ENCODE measurements around the gene CHCHD6.

The CHCHD6 gene

GRCh38 chr3:126678693-126679317 is 25.2 kb upstream of the CHCHD6 start:
- Mint-ChIP-seq H3K27ac (no peak overlapping the region), H3K9me3 (no peaks in the 10 kb centered on the region), H3K4me1 (ENCODE audit: low read depth in 2 of 2) (peaks cover 4% of the 10 kb centered on the region in 2 donors), H3K36me3 (ENCODE audit: insufficient read depth) (no peaks in the 10 kb centered on the region), H3K27me3 (peaks cover 35 to 49% of the 10 kb centered on the region in 2 donors), H3K4me3 (peak overlapping the region in 1 of 2 donors; percentile 61)
- ATAC-seq (replicated peaks) (peak; percentile 12), DNase-seq (no peak)

GRCh38 chr3:126679318-126679751 is 24.7 kb upstream of the CHCHD6 start:
- H3K9me3 Mint-ChIP-seq, result no peaks in the 10 kb centered on the region
- ATAC-seq (replicated peaks) (peak; percentile 75), DNase-seq (peak; percentile 74 to 82 (median 75))
- peak overlapping the region in 1 of 2 donors; percentile 61 for H3K4me3 Mint-ChIP-seq
- no peak overlapping the region for H3K27ac Mint-ChIP-seq
- peaks cover 35 to 49% of the 10 kb centered on the region in 2 donors for H3K27me3 Mint-ChIP-seq
- H3K4me1 Mint-ChIP-seq (ENCODE audit: low read depth in 2 of 2), result peaks cover 4% of the 10 kb centered on the region in 2 donors
- H3K36me3 Mint-ChIP-seq (ENCODE audit: insufficient read depth), result no peaks in the 10 kb centered on the region

GRCh38 chr3:126679831-126680666 is 24.0 kb upstream of the CHCHD6 start:
- H3K4me1 Mint-ChIP-seq (ENCODE audit: low read depth in 2 of 2), result peaks cover 4% of the 10 kb centered on the region in 2 donors
- peaks cover 35 to 45% of the 10 kb centered on the region in 2 donors for H3K27me3 Mint-ChIP-seq
- no peak for ATAC-seq (replicated peaks)
- peaks cover 3% of the 10 kb centered on the region for H3K36me3 Mint-ChIP-seq (ENCODE audit: insufficient read depth)
- H3K27ac Mint-ChIP-seq, result no peak overlapping the region
- no peak for DNase-seq
- H3K9me3 Mint-ChIP-seq, result no peaks in the 10 kb centered on the region
- no peak overlapping the region for H3K4me3 Mint-ChIP-seq

GRCh38 chr3:126680667-126681055 is 23.4 kb upstream of the CHCHD6 start:
- H3K9me3 Mint-ChIP-seq, result no peaks in the 10 kb centered on the region
- H3K27ac Mint-ChIP-seq, result no peak overlapping the region
- H3K4me1 Mint-ChIP-seq (ENCODE audit: low read depth in 2 of 2), result peaks cover 4% of the 10 kb centered on the region in 2 donors
- H3K36me3 Mint-ChIP-seq (ENCODE audit: insufficient read depth), result peaks cover 3% of the 10 kb centered on the region
- H3K4me3 Mint-ChIP-seq, result no peak overlapping the region
- peaks cover 31 to 39% of the 10 kb centered on the region in 2 donors for H3K27me3 Mint-ChIP-seq
- DNase-seq (no peak), ATAC-seq (replicated peaks) (no peak)

GRCh38 chr3:126682009-126682408 is 22.0 kb upstream of the CHCHD6 start:
- DNase-seq (no peak), ATAC-seq (replicated peaks) (no peak)
- Mint-ChIP-seq H3K27ac (no peak overlapping the region), H3K36me3 (ENCODE audit: insufficient read depth) (peaks cover 3% of the 10 kb centered on the region), H3K4me3 (no peak overlapping the region), H3K27me3 (peaks cover 18 to 25% of the 10 kb centered on the region in 2 donors), H3K4me1 (ENCODE audit: low read depth in 2 of 2) (peaks cover 4% of the 10 kb centered on the region in 2 donors), H3K9me3 (no peaks in the 10 kb centered on the region)

- Mint-ChIP-seq H3K27me3 (peaks cover 11 to 14% of the 10 kb centered on the region in 2 donors), H3K4me3 (no peak overlapping the region), H3K36me3 (ENCODE audit: insufficient read depth) (peaks cover 3% of the 10 kb centered on the region), H3K4me1 (ENCODE audit: low read depth in 2 of 2) (peaks cover 4% of the 10 kb centered on the region in 2 donors), H3K9me3 (no peaks in the 10 kb centered on the region), H3K27ac (no peak overlapping the region)
- ATAC-seq (replicated peaks), result no peak
- DNase-seq, result no peak
Measured at GRCh38 chr3:126683069-126683468, 21.0 kb upstream of the CHCHD6 start.

GRCh38 chr3:126684218-126684751 is 19.8 kb upstream of the CHCHD6 start:
- Mint-ChIP-seq H3K9me3 (no peaks in the 10 kb centered on the region), H3K27me3 (peaks cover 3 to 6% of the 10 kb centered on the region in 2 donors), H3K4me1 (ENCODE audit: low read depth in 2 of 2) (peaks cover 0 to under 1% of the 10 kb centered on the region in 2 donors), H3K36me3 (ENCODE audit: insufficient read depth) (peaks cover 3% of the 10 kb centered on the region), H3K27ac (no peak overlapping the region), H3K4me3 (no peak overlapping the region)
- DNase-seq (no peak), ATAC-seq (replicated peaks) (no peak)

GRCh38 chr3:126685021-126685420 is 19.0 kb upstream of the CHCHD6 start:
- no peak overlapping the region for H3K27ac Mint-ChIP-seq
- peaks cover 3% of the 10 kb centered on the region for H3K36me3 Mint-ChIP-seq (ENCODE audit: insufficient read depth)
- H3K27me3 Mint-ChIP-seq, result peaks cover 0 to 6% of the 10 kb centered on the region in 2 donors
- no peak overlapping the region for H3K4me3 Mint-ChIP-seq
- DNase-seq, result no peak
- no peaks in the 10 kb centered on the region for H3K4me1 Mint-ChIP-seq (ENCODE audit: low read depth in 2 of 2)
- no peak for ATAC-seq (replicated peaks)
- no peaks in the 10 kb centered on the region for H3K9me3 Mint-ChIP-seq

GRCh38 chr3:126685493-126685892 is 18.5 kb upstream of the CHCHD6 start:
- peaks cover 0 to 6% of the 10 kb centered on the region in 2 donors for H3K27me3 Mint-ChIP-seq
- no peak overlapping the region for H3K27ac Mint-ChIP-seq
- DNase-seq (no peak), ATAC-seq (replicated peaks) (no peak)
- H3K4me1 Mint-ChIP-seq (ENCODE audit: low read depth in 2 of 2), result no peaks in the 10 kb centered on the region
- H3K9me3 Mint-ChIP-seq, result no peaks in the 10 kb centered on the region
- no peak overlapping the region for H3K4me3 Mint-ChIP-seq
- H3K36me3 Mint-ChIP-seq (ENCODE audit: insufficient read depth), result peaks cover 3% of the 10 kb centered on the region

GRCh38 chr3:126691765-126692164 is 12.3 kb upstream of the CHCHD6 start:
- no peak for ATAC-seq (replicated peaks)
- H3K4me1 Mint-ChIP-seq (ENCODE audit: low read depth in 2 of 2), result no peaks in the 10 kb centered on the region
- DNase-seq, result no peak
- H3K9me3 Mint-ChIP-seq, result no peaks in the 10 kb centered on the region
- no peak overlapping the region for H3K27ac Mint-ChIP-seq
- no peak overlapping the region for H3K4me3 Mint-ChIP-seq
- H3K27me3 Mint-ChIP-seq, result peaks cover 31 to 44% of the 10 kb centered on the region in 2 donors
- H3K36me3 Mint-ChIP-seq (ENCODE audit: insufficient read depth), result no peaks in the 10 kb centered on the region

GRCh38 chr3:126692858-126693257 is 11.2 kb upstream of the CHCHD6 start:
- no peak for DNase-seq
- no peak overlapping the region for H3K4me3 Mint-ChIP-seq
- no peaks in the 10 kb centered on the region for H3K36me3 Mint-ChIP-seq (ENCODE audit: insufficient read depth)
- no peaks in the 10 kb centered on the region for H3K9me3 Mint-ChIP-seq
- H3K4me1 Mint-ChIP-seq (ENCODE audit: low read depth in 2 of 2), result no peaks in the 10 kb centered on the region
- H3K27me3 Mint-ChIP-seq, result peaks cover 35 to 49% of the 10 kb centered on the region in 2 donors
- no peak overlapping the region for H3K27ac Mint-ChIP-seq
- no peak for ATAC-seq (replicated peaks)

GRCh38 chr3:126693921-126694320 is 10.1 kb upstream of the CHCHD6 start:
- H3K4me1 Mint-ChIP-seq (ENCODE audit: low read depth in 2 of 2), result no peaks in the 10 kb centered on the region
- DNase-seq (no peak), ATAC-seq (replicated peaks) (no peak)
- no peak overlapping the region for H3K27ac Mint-ChIP-seq
- H3K9me3 Mint-ChIP-seq, result no peaks in the 10 kb centered on the region
- no peak overlapping the region for H3K4me3 Mint-ChIP-seq
- peaks cover 40 to 60% of the 10 kb centered on the region in 2 donors for H3K27me3 Mint-ChIP-seq
- H3K36me3 Mint-ChIP-seq (ENCODE audit: insufficient read depth), result no peaks in the 10 kb centered on the region

GRCh38 chr3:126696701-126697267 is 7.3 kb upstream of the CHCHD6 start:
- H3K4me3 Mint-ChIP-seq, result no peak overlapping the region
- no peaks in the 10 kb centered on the region for H3K4me1 Mint-ChIP-seq (ENCODE audit: low read depth in 2 of 2)
- ATAC-seq (replicated peaks) (no peak), DNase-seq (no peak)
- peaks cover 62 to 65% of the 10 kb centered on the region in 2 donors for H3K27me3 Mint-ChIP-seq
- no peaks in the 10 kb centered on the region for H3K9me3 Mint-ChIP-seq
- H3K36me3 Mint-ChIP-seq (ENCODE audit: insufficient read depth), result no peaks in the 10 kb centered on the region
- no peak overlapping the region for H3K27ac Mint-ChIP-seq
